ENCODE measurements around the gene GHR.

Gene GHR

GRCh38 chr5:42612750-42613366 is 189.6 kb downstream of the GHR start:
- DNase-seq: no peak

GRCh38 chr5:42614509-42614908 is 191.3 kb downstream of the GHR start:
- DNase-seq: no peak

- no peak for DNase-seq
These were observed 197.5 kb downstream of the GHR start for GRCh38 chr5:42620579-42621216.

GRCh38 chr5:42621242-42621641 is 198.0 kb downstream of the GHR start:
- DNase-seq: no peak

- DNase-seq: no peak
These were observed 198.4 kb downstream of the GHR start for GRCh38 chr5:42621662-42622061.

- no peak for DNase-seq
These were observed 201.7 kb downstream of the GHR start for GRCh38 chr5:42624912-42625311.

GRCh38 chr5:42626462-42626861 is 203.2 kb downstream of the GHR start:
- no peak for DNase-seq

GRCh38 chr5:42628821-42629220 is 205.6 kb downstream of the GHR start:
- DNase-seq: no peak

- no peak for DNase-seq
These were observed 206.0 kb downstream of the GHR start for GRCh38 chr5:42629284-42629683.

GRCh38 chr5:42631241-42631640 is 208.0 kb downstream of the GHR start:
- no peak for DNase-seq

GRCh38 chr5:42632354-42632900 is 209.2 kb downstream of the GHR start:
- DNase-seq: no peak

GRCh38 chr5:42634575-42634974 is 211.3 kb downstream of the GHR start:
- DNase-seq: no peak

- DNase-seq: no peak
These were observed 213.2 kb downstream of the GHR start for GRCh38 chr5:42636425-42636824.

GRCh38 chr5:42636946-42637345 is 213.7 kb downstream of the GHR start:
- no peak for DNase-seq

- DNase-seq: no peak
These were observed 215.7 kb downstream of the GHR start for GRCh38 chr5:42638972-42639371.

- no peak for DNase-seq
These were observed 217.6 kb downstream of the GHR start for GRCh38 chr5:42640835-42641234.

- DNase-seq: no peak
These were observed 218.2 kb downstream of the GHR start for GRCh38 chr5:42641336-42642005.

GRCh38 chr5:42642006-42642405 is 218.8 kb downstream of the GHR start:
- DNase-seq: no peak

- DNase-seq: no peak
These were observed 220.1 kb downstream of the GHR start for GRCh38 chr5:42643360-42643759.

- no peak for DNase-seq
These were observed 221.9 kb downstream of the GHR start for GRCh38 chr5:42645138-42645537.

- no peak for DNase-seq
These were observed 224.8 kb downstream of the GHR start for GRCh38 chr5:42648036-42648435.

GRCh38 chr5:42648915-42649314 is 225.7 kb downstream of the GHR start:
- no peak for DNase-seq

GRCh38 chr5:42650084-42650483 is 226.8 kb downstream of the GHR start:
- DNase-seq: no peak

- no peak for DNase-seq
These were observed 230.5 kb downstream of the GHR start for GRCh38 chr5:42653705-42654104.

Data from GOT3 (cell line).